DND-41 (cell line): ENCODE results near the gene ADAM11.

Experiments used
- CTCF ChIP-seq: IDR thresholded peaks from 2 replicates; pipeline ENCODE4 v1.5.1; 2012; ENCODE audit warnings: borderline replicate concordance, low read length, moderate library complexity, mild to moderate bottlenecking; ENCODE audit not compliant: poor library complexity, severe bottlenecking; ENCODE audit errors: extremely low read depth
- EZH2 ChIP-seq: IDR thresholded peaks from 3 replicates; pipeline ENCODE4 v1.6.1; 2012; ENCODE audit warnings: borderline replicate concordance, low read depth, mild to moderate bottlenecking, moderate library complexity, low read length, inconsistent platforms; ENCODE audit not compliant: severe bottlenecking

GRCh38 chr17:44745301-44745700 is 13.5 kb upstream of the ADAM11 start:
- TF ChIP-seq CTCF (no peak), EZH2 (no peak)
